Heart left ventricle (tissue), 16 donors: Measurements from ENCODE around the gene D2HGDH. TPM values are rescaled to one million over a fixed set of nuclear protein-coding genes. Genes with fewer than 3 reads are reported as not detected.

Experiments
- ATAC-seq, 4 donors: fragments of 200-7000 bp; cut with Tn5 transposase; one replicate each; pipeline ENCODE4 v1.9.1; 2020 to 2022; ENCODE audit warnings: moderate library complexity in 4 of 4, mild to moderate bottlenecking in 3 of 4, moderate number of reproducible peaks in 1 of 4
- DNase-seq, 5 donors: peaks; one replicate each; pipeline ENCODE4 v3.0.0-alpha.2; 2020
- H3K27ac ChIP-seq, 12 donors: fragments of 200-600 bp; sonication (generic) in 4 of 12; one replicate each; pipeline versions ENCODE4 v1.5.0 to v1.8.0; 2016 to 2022; ENCODE audit warnings: mild to moderate bottlenecking in 2 of 12
- H3K27me3 ChIP-seq, 9 donors: fragments of 200-600 bp; sonication (generic) in 2 of 9; one replicate each; pipeline versions ENCODE4 v1.5.1 to v1.8.0; 2016 to 2022; ENCODE audit warnings: mild to moderate bottlenecking in 3 of 9
- H3K36me3 ChIP-seq, 9 donors: fragments of 200-600 bp; sonication (generic) in 2 of 9; one replicate each; pipeline versions ENCODE4 v1.5.0 to v1.8.0; 2018 to 2022; ENCODE audit warnings: mild to moderate bottlenecking in 2 of 9
- H3K4me1 ChIP-seq, 12 donors: fragments of 200-600 bp; sonication (generic) in 4 of 12; one replicate each; pipeline versions ENCODE4 v1.5.0 to v1.8.0; 2016 to 2022; ENCODE audit warnings: mild to moderate bottlenecking in 3 of 12
- H3K4me3 ChIP-seq, 12 donors: fragments of 200-600 bp; sonication (generic) in 4 of 12; one replicate each; pipeline versions ENCODE4 v1.5.0 to v1.8.0; 2017 to 2022; ENCODE audit warnings: mild to moderate bottlenecking in 9 of 12, moderate library complexity in 4 of 12
- H3K9me3 ChIP-seq, 12 donors: fragments of 200-600 bp; sonication (generic) in 4 of 12; one replicate each; pipeline versions ENCODE4 v1.5.0 to v1.8.0; 2016 to 2022; ENCODE audit warnings: mild to moderate bottlenecking in 1 of 12
- CTCF ChIP-seq, 12 donors: fragments of 200-600 bp; sonication (generic) in 4 of 12; IDR thresholded peaks; one replicate each; pipeline versions ENCODE4 v1.5.0 to v1.8.0; 2018 to 2022; ENCODE audit warnings: antibody characterized with exemption in 12 of 12, mild to moderate bottlenecking in 5 of 12
- POLR2A ChIP-seq, 2 donors: fragments of 450-650 bp; IDR thresholded peaks; one replicate each; pipeline ENCODE4 v1.6.1; 2017; ENCODE audit warnings: antibody characterized with exemption in 2 of 2, mild to moderate bottlenecking in 2 of 2, moderate library complexity in 2 of 2
- WGBS, 4 donors: extraction: QIAGEN DNeasy Blood & Tissue Kit in 2 of 4; methylation state at CpG; one replicate each; pipeline versions ENCODE4 v1.1.5 to v1.1.7; 2013 to 2018; 5-methylcytosine and 5-hydroxymethylcytosine counted together
- intact Hi-C, 10 donors: fragments of 100-400 bp; cut with DNase I; formaldehyde crosslinking; loops; one replicate each; pipeline versions ENCODE4 v1.11.1 to v1.14.2; 2022
- polyA plus RNA-seq, 2 donors: library from polyadenylated mRNA; stranded (reverse); fragments of 200-250 nt; gene quantifications; one replicate each; pipeline ENCODE4 v1.2.3, GENCODE V29; 2013
- total RNA-seq, 9 donors: library from RNA; depleted of rRNA in 2 of 9; stranded (reverse); fragments of >200 nt in 2 of 9; fragmentation: NEBNext Ultra II Directional in 3 of 9; extraction: Animal tissue kit (Norgen Biotek cat#: 25700) in 3 of 9; gene quantifications; one replicate each; pipeline versions ENCODE4 v1.1.0 to v1.2.4, GENCODE V29; 2016 to 2023
- donor health status: ischemic (EF 13 %, LVEDD 7.1; RV severe dilation, severe dysfunction).
- donor health status: healthy with polysubstance abuse.
- donor health status: DM: no; HTN: yes; CAD: no.
- donor health status: DM: no; HTN: no; CAD: no.
- donor health status: ischemic (EF 25% LVEDD 6.9; RV normal size, moderate dysfunction).
- donor health status: ischemic (EF 25% LVEDD 5.7; RV mildly dilated, moderate dysfunction).
- donor health status: healthy.
- donor health status: DM: yes; HTN: yes; CAD: no.
- donor health status: ischemic (EF 35%, LVEDD 5.7; RV mildly dilated, moderate dysfunction).
- donor health status: nonischemic (EF 11% LVEDD 7.7; RV severe dilation, severe dysfunction).
- donor health status: DM: yes; HTN: yes; CAD: no.
- donor health status: PGD.
- donor health status: ischemic (EF 29% LVEDD 5.4; RV normal size, mild dysfunction).
- donor health status: nonischemic (EF 23%, LVEDD 6.1; RV moderate dilation, normal function).

The D2HGDH gene
- total and polyA plus RNA-seq, 11 donors: 7.6 to 24.1 (median 19.8) TPM

DNA sequence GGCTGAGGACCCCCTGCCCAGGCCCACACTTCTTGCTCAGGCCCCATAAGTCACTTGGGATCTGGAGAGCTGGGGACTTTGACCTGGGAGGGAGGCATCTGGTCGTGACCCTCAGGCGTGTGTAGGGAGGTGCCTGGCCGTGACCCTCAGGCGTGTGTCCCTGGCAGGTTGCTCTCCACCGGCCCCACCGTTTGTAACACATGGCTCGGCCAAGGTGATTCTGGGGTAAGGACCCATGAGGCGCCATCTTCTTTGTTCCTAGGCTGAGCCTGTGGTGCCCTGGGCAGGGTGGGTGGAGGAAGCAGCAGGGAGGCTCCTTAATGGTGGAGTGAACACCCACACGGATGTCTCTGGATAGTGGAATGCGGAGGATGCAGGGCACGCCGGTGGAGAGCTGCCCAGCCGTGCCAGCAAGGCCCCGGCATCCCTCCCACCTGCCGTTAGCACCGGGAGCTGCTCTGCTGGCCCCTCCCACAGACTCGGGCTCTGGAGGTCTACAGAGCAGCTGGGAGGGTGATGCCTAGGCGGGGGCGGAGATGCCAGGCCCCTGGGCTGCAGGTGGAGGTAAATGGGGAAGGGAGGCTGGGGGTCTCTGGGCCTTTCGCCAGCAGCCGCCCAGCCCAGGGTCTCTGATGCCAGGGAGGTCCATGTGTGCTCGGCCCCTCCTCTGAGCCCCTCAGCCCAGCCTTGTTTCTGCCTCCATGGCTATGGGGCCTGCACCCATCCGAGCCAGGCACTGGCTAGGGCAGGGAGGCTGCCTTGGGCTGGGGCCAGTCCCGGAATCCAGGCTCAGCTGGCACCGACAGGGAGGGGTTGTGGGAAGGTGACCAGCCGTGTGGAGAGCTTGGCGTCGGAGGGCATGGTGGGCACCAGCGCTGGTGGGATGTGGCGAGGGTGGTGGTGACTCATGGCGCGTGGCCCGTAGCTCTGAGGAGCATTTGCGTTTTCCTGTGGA is 41.1 kb downstream of the D2HGDH start:
- 70 to 79% (median 73%) methylated on average over 26 to 34 of the region's 34 CpGs for WGBS, 4 donors
- Histone ChIP-seq H3K27me3 (peaks cover 0 to 57% (median 17%) of the 10 kb centered on the region in 9 donors), H3K27ac (no peak overlapping the region), H3K4me3 (no peak overlapping the region), H3K36me3 (no peaks in the 10 kb centered on the region), H3K4me1 (peaks cover 0 to 6% (median 0%) of the 10 kb centered on the region in 12 donors), H3K9me3 (peaks cover 0 to 1% (median 0%) of the 10 kb centered on the region in 12 donors)
- TF ChIP-seq CTCF (IDR thresholded peaks at IDR 0.05) (no peak), POLR2A (IDR thresholded peaks at IDR 0.05) (no peak)
- intact Hi-C loops: no loop called here
- DNase-seq: no peak
- no peak for ATAC-seq

DNA sequence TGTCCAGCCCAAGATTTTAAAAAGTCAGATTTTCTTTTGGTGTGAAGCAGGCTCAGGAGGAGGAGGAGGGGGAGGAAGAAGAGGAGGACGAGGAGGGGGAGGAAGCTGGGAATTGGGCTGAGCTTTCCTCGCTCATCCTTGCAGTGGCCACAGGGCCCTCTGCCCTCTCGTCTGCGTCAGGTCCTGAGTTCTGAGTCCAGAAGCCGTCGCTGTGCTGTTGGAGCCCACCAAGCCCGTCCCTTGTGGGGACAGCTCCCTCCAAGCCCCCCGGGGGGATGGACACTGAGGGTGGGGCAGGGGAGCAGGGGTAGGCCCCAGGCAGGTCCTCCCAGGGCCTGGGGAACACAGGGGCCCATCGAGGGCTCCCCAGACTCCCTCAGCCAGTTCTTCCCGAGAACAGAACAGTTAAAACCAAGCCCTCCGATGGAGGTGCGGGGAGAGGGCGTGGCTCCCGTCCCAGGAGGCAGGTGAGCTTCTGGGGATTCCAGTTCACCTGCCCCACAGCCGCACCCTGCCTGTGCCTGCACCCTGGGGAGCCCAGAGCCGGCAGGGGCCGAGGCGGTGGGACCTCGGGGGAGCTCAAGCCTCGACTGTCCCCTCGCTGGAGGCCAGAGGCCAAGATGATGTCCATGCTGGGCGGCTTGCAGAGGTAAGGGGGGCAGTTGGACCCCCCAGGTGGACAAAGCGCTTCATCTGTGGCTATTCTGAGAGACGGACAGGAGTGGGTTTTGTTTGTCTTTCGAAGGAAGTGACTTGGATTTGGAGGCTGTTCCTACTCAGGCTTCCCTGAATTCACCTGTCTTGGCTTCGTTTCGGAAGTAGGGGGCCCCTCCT is 42.1 kb downstream of the D2HGDH start, which contains the start of gene GAL3ST2:
Gene GAL3ST2 (plus strand): TSS at position 487 of the 834 bp plus-strand sequence. CDS start 134 bp downstream, at position 621.
- Histone ChIP-seq H3K4me3 (no peak within 1 kb of the TSS), H3K36me3 (no peaks in the 10 kb centered on the region), H3K27ac (no peak within 1 kb of the TSS), H3K27me3 (peaks cover 0 to 57% (median 17%) of the 10 kb centered on the region in 9 donors), H3K9me3 (peaks cover 0 to 12% (median 0%) of the 10 kb centered on the region in 12 donors), H3K4me1 (peaks cover 0 to 2% (median 0%) of the 10 kb centered on the region in 12 donors)
- no peak for ATAC-seq
- 75 to 83% (median 81%) methylated on average over 20 to 27 of the region's 27 CpGs for WGBS, 4 donors
- intact Hi-C loops: no loop called here
- no peak for DNase-seq
- TF ChIP-seq POLR2A (IDR thresholded peaks at IDR 0.05): no peak

DNA sequence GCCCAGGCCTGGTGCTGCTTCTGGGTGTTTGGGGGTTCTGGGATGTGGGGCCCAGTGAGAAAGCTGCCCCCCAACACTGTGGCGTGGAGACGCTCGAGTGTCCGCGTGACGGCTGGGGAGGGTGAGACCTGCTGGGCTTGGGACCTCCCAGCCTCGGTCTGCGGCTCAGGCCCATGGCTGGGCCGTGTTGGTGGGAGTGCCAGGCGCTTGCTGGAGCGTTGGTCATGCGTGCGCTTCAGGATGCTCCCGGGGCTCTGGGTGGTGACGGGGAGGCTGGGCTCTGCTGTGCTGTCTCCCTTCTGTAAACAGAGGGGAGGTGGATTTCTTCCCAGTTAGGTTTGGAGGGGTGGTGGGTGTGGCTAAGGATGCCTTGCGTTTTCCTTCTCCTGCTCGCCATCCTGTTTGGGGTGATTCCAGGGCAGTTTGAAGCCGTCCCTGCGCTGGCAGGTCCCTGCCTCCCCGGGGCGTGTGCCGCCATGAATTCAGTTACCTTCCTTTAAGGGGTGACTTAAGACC is 42.8 kb downstream of the D2HGDH start:
- intact Hi-C loops: no loop called here
- Histone ChIP-seq H3K4me3 (no peak overlapping the region), H3K9me3 (peaks cover 0 to 14% (median 0%) of the 10 kb centered on the region in 12 donors), H3K27ac (no peak overlapping the region), H3K36me3 (no peaks in the 10 kb centered on the region), H3K4me1 (no peaks in the 10 kb centered on the region), H3K27me3 (peaks cover 0 to 51% (median 17%) of the 10 kb centered on the region in 9 donors)
- WGBS, 4 donors: 66 to 79% (median 75%) methylated on average over 12 to 22 of the region's 22 CpGs
- ATAC-seq: no peak
- no peak for TF ChIP-seq CTCF (IDR thresholded peaks at IDR 0.05)
- TF ChIP-seq POLR2A (IDR thresholded peaks at IDR 0.05): no peak
- no peak for DNase-seq

- 77 to 85% (median 81%) methylated on average over 12 to 21 of the region's 21 CpGs for WGBS, 4 donors
- ATAC-seq: no peak
These were observed 43.5 kb downstream of the D2HGDH start for GRCh38 chr2:241777686-241778627.

More at GRCh38 chr2:241777686-241778627, 43.5 kb downstream of the D2HGDH start:
- no peak for DNase-seq
- TF ChIP-seq POLR2A (IDR thresholded peaks at IDR 0.05) (no peak), CTCF (IDR thresholded peaks at IDR 0.05) (no peak)
- Histone ChIP-seq H3K4me1 (no peaks in the 10 kb centered on the region), H3K27ac (no peak overlapping the region), H3K9me3 (peaks cover 0 to 14% (median 0%) of the 10 kb centered on the region in 12 donors), H3K27me3 (peaks cover 0 to 44% (median 17%) of the 10 kb centered on the region in 9 donors), H3K4me3 (no peak overlapping the region), H3K36me3 (no peaks in the 10 kb centered on the region)
- intact Hi-C loops: no loop called here
